ENCODE results near the gene IGFBP3. TPM values are rescaled to one million over a fixed set of nuclear protein-coding genes. Genes with fewer than 3 reads are reported as not detected.

The IGFBP3 gene
- total and polyA plus RNA-seq, 2 of the 13 experiments (the other 11 are each of a cell fraction or from before 2014, with no cell fraction given): 57.5 TPM; not detected in 1

DNA sequence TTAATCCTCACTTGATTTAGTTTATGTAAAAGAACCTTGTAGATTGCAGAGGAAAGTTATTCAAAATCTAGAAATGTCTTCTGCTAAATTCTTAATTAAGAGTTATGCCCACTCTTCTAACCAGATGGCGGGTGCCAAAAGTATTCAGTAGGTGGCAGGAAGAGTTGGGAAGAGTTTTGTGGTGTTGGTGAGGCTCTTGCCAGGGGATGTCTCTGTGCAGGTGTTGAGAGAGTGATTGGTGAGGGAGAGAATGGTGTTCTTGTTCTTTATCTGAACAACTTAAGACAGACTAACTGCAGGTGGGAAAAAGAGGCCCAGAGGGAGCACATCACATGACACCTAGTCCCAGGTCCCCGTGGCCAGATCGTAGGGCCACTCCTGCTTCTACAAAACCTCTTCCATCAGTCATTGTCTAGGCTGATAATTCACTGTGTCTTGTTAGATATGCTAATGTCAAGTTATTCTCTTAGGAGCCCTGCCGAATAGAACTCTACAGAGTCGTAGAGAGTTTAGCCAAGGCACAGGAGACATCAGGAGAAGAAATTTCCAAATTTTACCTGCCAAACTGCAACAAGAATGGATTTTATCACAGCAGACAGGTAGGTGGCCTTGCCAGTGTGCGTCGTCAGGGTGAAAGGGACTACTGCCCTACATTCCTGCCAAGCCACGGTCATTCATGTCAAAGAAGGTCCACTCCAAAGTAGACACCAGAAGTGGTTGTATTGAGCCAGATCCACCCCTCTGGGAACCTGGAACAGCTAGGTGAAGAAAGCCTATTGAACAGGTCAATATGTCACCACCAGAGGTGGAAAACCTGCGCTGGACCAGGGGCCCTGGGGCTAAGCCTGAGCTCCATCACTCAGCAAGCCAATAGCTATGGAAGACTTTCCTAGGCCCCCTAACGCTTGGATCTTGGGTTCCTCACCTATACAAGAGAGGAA lies 29.3 kb downstream of the IGFBP3 start (continued):
- TF ChIP-seq ZNF646 (CRISPR knock-in tag; IDR thresholded peaks at IDR 0.05) (no peak), ZNF44 (CRISPR knock-in tag; IDR thresholded peaks at IDR 0.05) (no peak; the same call in 1 of the 2 replicates), NR2F2 (IDR thresholded peaks at IDR 0.05; ENCODE audit: borderline replicate concordance, low read depth) (no peak), RCOR2 (CRISPR knock-in tag; IDR thresholded peaks at IDR 0.05) (no peak), ZNF556 (CRISPR knock-in tag; IDR thresholded peaks at IDR 0.05; ENCODE audit: borderline replicate concordance) (no peak), ZNF878 (CRISPR knock-in tag; IDR thresholded peaks at IDR 0.05) (no peak; the same call in 1 of the 2 replicates), ZFP36 (IDR thresholded peaks at IDR 0.05; ENCODE audit: borderline replicate concordance, low read depth, low read length, partially characterized antibody) (no peak), ZNF138 (CRISPR knock-in tag; IDR thresholded peaks at IDR 0.05; ENCODE audit: low read depth) (no peak), ZNF749 (CRISPR knock-in tag; IDR thresholded peaks at IDR 0.05; ENCODE audit: borderline replicate concordance) (peak; percentile 10; the same call in 1 of the 2 replicates), SPEN (CRISPR knock-in tag; IDR thresholded peaks at IDR 0.05; ENCODE audit: low read depth) (no peak), KLF12 (CRISPR knock-in tag; IDR thresholded peaks at IDR 0.05; ENCODE audit: borderline replicate concordance) (no peak), HINFP (CRISPR knock-in tag; IDR thresholded peaks at IDR 0.05; ENCODE audit: low read depth) (no peak), ZNF816 (CRISPR knock-in tag; IDR thresholded peaks at IDR 0.05; ENCODE audit: borderline replicate concordance) (no peak), FIP1L1 (IDR thresholded peaks at IDR 0.05; ENCODE audit: borderline replicate concordance, insufficient read depth, low read depth, low read length) (no peak)
- TF ChIP-seq, protein P1, sequence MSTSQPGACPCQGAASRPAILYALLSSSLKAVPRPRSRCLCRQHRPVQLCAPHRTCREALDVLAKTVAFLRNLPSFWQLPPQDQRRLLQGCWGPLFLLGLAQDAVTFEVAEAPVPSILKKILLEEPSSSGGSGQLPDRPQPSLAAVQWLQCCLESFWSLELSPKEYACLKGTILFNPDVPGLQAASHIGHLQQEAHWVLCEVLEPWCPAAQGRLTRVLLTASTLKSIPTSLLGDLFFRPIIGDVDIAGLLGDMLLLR (CRISPR knock-in tag; IDR thresholded peaks at IDR 0.05): no peak
- TF ChIP-seq, protein P2, sequence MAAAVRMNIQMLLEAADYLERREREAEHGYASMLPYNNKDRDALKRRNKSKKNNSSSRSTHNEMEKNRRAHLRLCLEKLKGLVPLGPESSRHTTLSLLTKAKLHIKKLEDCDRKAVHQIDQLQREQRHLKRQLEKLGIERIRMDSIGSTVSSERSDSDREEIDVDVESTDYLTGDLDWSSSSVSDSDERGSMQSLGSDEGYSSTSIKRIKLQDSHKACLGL (CRISPR knock-in tag; IDR thresholded peaks at IDR 0.05): no peak

Data from HepG2 (cell line).